HK-2 (cell line): ENCODE results near the gene DENND1B.

Experiments
- DNase-seq: peaks from one replicate; pipeline ENCODE4 v3.0.0-alpha.2; 2018; ENCODE audit not compliant: unreplicated experiment

The DENND1B gene

DNA sequence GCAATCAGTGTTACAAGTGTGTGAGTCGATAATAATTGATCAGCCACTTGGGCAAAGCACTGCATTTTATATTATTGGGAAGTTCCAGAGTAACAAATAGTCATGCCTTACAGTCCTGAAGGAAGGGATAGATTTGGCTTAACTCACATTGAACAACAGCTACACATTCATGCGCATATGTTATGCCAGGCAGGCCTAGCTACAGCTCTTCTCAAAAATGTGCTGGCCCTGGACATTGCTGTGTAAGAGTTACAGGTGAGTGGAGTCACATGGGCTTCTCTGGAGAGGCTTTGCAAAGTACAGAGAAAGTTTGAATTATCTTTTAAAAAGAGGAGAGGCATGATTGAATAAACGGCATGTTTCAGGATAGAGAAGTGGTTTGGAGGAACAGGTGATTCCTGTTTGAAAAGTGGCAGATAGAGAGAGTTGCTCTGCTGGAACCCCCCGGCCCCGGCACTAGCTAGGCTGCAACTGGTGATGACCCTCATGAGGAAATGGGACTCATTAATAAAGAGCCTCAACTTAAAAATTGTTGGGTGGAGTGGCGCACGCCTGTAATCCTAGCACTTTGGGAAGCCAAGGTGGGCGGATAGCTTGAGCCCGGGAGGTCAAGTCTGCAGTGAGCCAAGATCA lies 306.6 kb downstream of the DENND1B start:
- no peak for DNase-seq

DNA sequence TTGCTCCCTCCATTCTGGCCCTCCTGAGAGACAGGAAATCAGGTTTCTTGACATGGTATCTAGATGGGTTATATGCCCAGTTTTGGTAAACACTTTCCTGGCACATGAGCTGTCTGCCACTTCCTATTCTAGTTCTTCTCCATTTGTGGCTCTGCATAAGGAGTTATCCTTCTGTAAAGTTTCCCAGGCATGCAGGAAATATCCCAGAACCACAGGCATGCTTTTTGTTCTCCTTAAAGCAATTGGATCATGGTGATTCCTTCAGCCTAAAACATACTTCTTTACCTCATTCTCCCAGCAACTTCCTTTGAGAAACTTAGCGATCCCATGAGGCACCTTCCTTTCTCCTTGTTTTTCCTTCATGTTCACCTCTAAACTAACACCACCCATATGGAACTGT lies 307.4 kb downstream of the DENND1B start:
- DNase-seq: no peak

DNA sequence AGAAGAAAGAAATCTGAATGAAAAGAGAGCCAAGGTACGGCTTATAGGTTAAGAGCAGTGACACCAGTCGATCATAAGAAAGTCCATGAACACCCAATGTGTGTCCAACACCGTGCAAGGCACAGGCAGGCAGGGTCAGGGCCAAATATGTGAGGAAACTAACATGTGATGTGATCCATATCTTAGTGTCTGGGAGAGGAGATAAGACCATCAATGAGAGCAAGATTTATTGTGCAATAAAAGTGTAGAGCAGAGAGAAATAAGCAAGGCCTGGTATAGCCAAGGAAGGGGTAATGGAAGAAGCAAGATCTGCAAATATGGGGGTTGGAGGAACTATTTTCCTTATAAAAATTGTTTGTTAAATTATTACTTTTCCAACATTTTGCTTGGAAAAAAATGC lies 308.5 kb downstream of the DENND1B start:
- DNase-seq: no peak

DNA sequence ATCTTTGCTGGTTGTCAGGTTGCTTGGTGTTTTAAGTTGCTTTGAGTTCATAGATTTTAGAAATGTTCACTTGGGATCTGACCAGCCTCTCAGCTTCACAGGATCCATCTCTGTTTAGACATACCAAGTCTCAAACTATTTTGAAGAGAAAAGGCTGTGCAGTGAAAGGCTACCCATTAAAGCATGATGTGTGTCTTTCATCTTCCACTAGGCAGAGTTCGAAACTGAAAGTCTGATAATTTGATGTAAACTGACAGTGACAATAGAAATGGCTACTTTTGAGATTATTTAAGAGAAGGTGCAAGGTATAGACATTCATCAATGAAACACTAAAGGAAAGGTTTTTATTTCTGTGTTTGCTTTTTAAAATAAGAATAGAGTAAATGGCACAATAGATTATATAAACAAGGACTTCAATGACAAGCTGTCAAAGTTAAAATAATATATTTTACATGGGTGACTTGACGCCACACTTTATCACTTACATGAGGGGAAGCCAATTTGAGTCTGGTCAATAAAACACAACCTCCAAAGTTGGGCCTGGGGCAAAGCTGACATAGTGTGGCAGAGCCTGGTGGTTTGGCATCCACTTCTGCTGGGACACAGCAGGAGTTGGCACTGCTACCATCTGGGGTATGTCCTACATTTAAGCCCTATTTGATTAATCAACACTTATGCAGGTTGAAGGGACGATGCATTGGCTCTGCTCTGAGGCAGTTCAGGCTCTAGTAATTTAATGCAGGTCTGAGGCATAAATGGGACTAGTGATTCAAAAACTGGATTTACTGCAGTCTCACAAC lies 309.6 kb downstream of the DENND1B start:
- DNase-seq: no peak

DNA sequence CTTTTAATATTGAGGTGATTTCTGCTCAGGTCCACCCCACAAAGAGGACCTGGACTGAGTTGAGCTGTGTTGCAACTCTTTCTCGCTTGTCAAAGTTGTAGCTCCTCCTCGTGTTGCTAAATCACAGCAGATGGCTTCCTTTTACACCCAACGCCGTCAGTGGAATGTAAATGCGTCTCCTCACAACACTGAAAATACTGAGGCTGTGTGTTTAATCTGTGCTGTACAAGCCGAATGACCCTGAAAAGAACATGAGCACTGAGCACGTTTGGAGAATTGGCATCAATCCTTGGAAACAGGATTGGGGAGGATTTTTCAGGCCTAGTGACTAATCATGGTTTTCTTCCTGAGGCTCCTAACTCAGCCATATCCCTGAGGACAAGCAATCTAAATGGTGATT lies 311.2 kb downstream of the DENND1B start:
- DNase-seq: no peak

DNA sequence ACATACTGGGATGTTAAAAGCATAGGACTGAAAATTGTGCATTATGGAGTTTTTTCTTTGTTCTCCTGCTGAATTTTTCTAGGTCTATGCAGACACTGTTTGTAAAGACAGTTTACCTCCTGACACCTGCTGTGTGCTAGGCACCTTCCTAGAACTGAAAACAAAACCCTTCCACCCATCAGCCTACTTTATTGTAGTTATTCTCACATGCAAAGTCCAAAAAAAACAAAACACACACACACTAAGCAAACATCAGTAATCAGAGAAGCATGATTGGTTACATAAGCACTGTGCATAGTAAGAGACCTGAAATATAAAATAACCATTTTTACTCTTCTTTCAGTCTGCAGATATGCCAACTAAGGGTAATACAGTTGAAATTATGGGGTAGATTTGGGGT lies 312.1 kb downstream of the DENND1B start:
- no peak for DNase-seq

DNA sequence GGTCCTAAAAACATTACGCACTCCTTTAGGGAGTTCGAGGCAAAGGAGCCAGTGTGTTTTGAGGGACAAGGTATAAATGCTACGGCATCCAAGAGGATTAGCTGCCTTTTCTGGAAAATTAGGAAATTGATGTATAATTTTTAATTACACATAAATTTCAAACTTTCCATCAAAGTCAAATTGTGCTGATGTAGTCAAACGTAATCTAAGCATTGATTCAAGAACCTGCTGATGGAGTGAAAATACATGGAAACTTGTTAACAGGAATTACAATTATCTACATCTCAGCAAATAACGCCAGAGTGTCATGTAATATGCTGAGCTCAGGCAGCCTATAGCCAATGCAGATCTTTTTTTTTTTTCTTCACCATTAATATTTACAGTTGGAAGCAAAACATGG lies 312.7 kb downstream of the DENND1B start:
- no peak for DNase-seq
